HepG2 (cell line): ENCODE data around the gene HNRNPA0. TPM values are rescaled to one million over a fixed set of nuclear protein-coding genes. Genes with fewer than 3 reads are reported as not detected.

Source experiments
- ATAC-seq: fragments of 200-7000 bp; cut with Tn5 transposase; 3 replicates; pipeline ENCODE4 v1.9.1; 2020; ENCODE audit warnings: mild to moderate bottlenecking, moderate library complexity
- BruUV-seq: library from RNA; stranded (reverse); fragments of 400-500 nt; replicated peaks from 2 replicates; lab custom pipeline; 2021; lab: Mats Ljungman, UMichigan
- CTCF ChIA-PET: fragments of 300-600 bp; formaldehyde crosslinking; extraction: SDS; loops from one replicate; lab custom pipeline; 2021; ENCODE audit warnings: low total read pairs, inconsistent platforms, low intra/inter-chr PET ratio; lab: Yijun Ruan, JAX
- POLR2A ChIA-PET: fragments of 350-600 bp; sonication (Branson Sonifier 250); formaldehyde crosslinking; loops from one replicate; lab custom pipeline; 2020; ENCODE audit warnings: antibody characterized with exemption, inconsistent platforms; lab: Yijun Ruan, JAX
- DNase-seq: peaks from one replicate; pipeline ENCODE4 v3.0.0-alpha.2; 2015; ENCODE audit warnings: low spot score
- FAIRE-seq: peaks from 3 replicates; lab custom pipeline; 2011; peaks lifted over from hg19 to GRCh38; lab: Jason Lieb, UNC
- H2AFZ ChIP-seq: one replicate; pipeline ENCODE4 v1.6.1; 2011; ENCODE audit warnings: low read length, inconsistent platforms
- H3K27ac ChIP-seq: fragments of 300-600 bp; 3 replicates; pipeline ENCODE4 v1.8.0; 2011; ENCODE audit warnings: mixed run types, mild to moderate bottlenecking, mixed read lengths, low read length, inconsistent platforms; ENCODE audit not compliant: insufficient read depth; ENCODE audit errors: extremely low read length
- H3K27me3 ChIP-seq, 2 experiments: fragments of 200-600 bp in 1 of 2; 2 replicates in 1 of 2; 3 replicates in 1 of 2; pipeline versions ENCODE4 v1.6.0 to v1.8.0; 2011; ENCODE audit warnings: low read length in 2 of 2, mild to moderate bottlenecking in 2 of 2, moderate library complexity in 2 of 2, inconsistent platforms in 1 of 2; ENCODE audit not compliant: insufficient read depth in 2 of 2, control insufficient read depth in 1 of 2
- H3K36me3 ChIP-seq, 2 experiments: fragments of 200-600 bp in 1 of 2; replicated peaks in 1 of 2; 2 replicates in 1 of 2; 3 replicates in 1 of 2; pipeline versions ENCODE4 v1.5.1 to v1.8.0; 2011; ENCODE audit warnings: low read length in 2 of 2, inconsistent platforms in 1 of 2; ENCODE audit not compliant: insufficient read depth in 2 of 2, control insufficient read depth in 1 of 2
- H3K4me1 ChIP-seq: 2 replicates; pipeline ENCODE4 v1.5.1; 2012; ENCODE audit warnings: low read length, inconsistent platforms; ENCODE audit not compliant: insufficient read depth
- H3K4me2 ChIP-seq: 2 replicates; pipeline ENCODE4 v1.6.0; 2011; ENCODE audit warnings: low read depth, low read length, inconsistent platforms
- H3K4me3 ChIP-seq, 3 experiments: fragments of 200-600 bp in 1 of 3; sonication (generic), shearing (Covaris generic) in 1 of 3; replicated peaks in 1 of 3; 2 replicates each; pipeline ENCODE4 v1.5.1; 2011 to 2016; ENCODE audit warnings: low read length in 3 of 3, inconsistent platforms in 2 of 3, low read depth in 2 of 3, mild to moderate bottlenecking in 2 of 3, control low read depth in 1 of 3, mixed read lengths in 1 of 3; ENCODE audit not compliant: insufficient read depth in 1 of 3
- H3K79me2 ChIP-seq: one replicate; pipeline ENCODE4 v1.6.1; 2011; ENCODE audit warnings: low read length, inconsistent platforms; ENCODE audit not compliant: insufficient read depth
- H3K9ac ChIP-seq: 2 replicates; pipeline ENCODE4 v1.6.0; 2011; ENCODE audit warnings: mild to moderate bottlenecking, low read depth, low read length, inconsistent platforms; ENCODE audit not compliant: insufficient read depth
- H3K9me3 ChIP-seq: 2 replicates; pipeline ENCODE4 v1.5.1; 2012; ENCODE audit warnings: mild to moderate bottlenecking, low read length
- H4K20me1 ChIP-seq: 2 replicates; pipeline ENCODE4 v1.6.0; 2011; ENCODE audit warnings: inconsistent platforms, mild to moderate bottlenecking, low read length, moderate library complexity; ENCODE audit not compliant: insufficient read depth
- AGO2 ChIP-seq: fragments of 200-400 bp; formaldehyde crosslinking; optimal IDR thresholded peaks from 2 replicates; pipeline ENCODE3; 2017; ENCODE audit warnings: mild to moderate bottlenecking, low read depth, low read length, moderate library complexity
- ATF1 ChIP-seq: IDR thresholded peaks from 2 replicates; pipeline ENCODE4 v1.6.1; 2016; ENCODE audit warnings: mild to moderate bottlenecking, control low read depth
- FOXJ3 ChIP-seq: sonication (generic); formaldehyde crosslinking; IDR thresholded peaks from 2 replicates; pipeline ENCODE4 v1.4.0; 2020; ENCODE audit warnings: missing genetic modification reagents, mild to moderate bottlenecking, borderline replicate concordance
- PRPF4 ChIP-seq: fragments of 200-400 bp; formaldehyde crosslinking; IDR thresholded peaks from 2 replicates; pipeline ENCODE4 v1.6.1; 2016; ENCODE audit warnings: low read length, low read depth; ENCODE audit not compliant: poor library complexity, severe bottlenecking
- SRF ChIP-seq: IDR thresholded peaks from 2 replicates; pipeline ENCODE4 v1.6.1; 2011; ENCODE audit warnings: mild to moderate bottlenecking, low read depth, low read length, moderate library complexity
- TCF12 ChIP-seq, 2 experiments: fragments of 450-650 bp in 1 of 2; sonication (generic) in 1 of 2; formaldehyde crosslinking in 1 of 2; IDR thresholded peaks; 2 replicates each; pipeline versions ENCODE4 v1.6.1 to v1.8.0; 2017 to 2022; ENCODE audit warnings: antibody characterized with exemption in 1 of 2, mild to moderate bottlenecking in 1 of 2, missing genetic modification reagents in 1 of 2, moderate library complexity in 1 of 2
- ZBTB1 ChIP-seq: sonication (generic); formaldehyde crosslinking; IDR thresholded peaks from 2 replicates; pipeline ENCODE4 v1.4.0; 2020; ENCODE audit warnings: missing genetic modification reagents, borderline replicate concordance
- ZEB1 ChIP-seq: IDR thresholded peaks from 2 replicates; pipeline ENCODE4 v1.6.1; 2012; ENCODE audit warnings: mild to moderate bottlenecking, low read depth, inconsistent platforms; ENCODE audit not compliant: insufficient replicate concordance
- ZHX2 ChIP-seq, 2 experiments: sonication (generic) in 1 of 2; formaldehyde crosslinking in 1 of 2; IDR thresholded peaks; 2 replicates each; pipeline versions ENCODE4 v1.6.1 to v1.9.0; 2014 to 2022; ENCODE audit warnings: antibody characterized with exemption in 1 of 2, borderline replicate concordance in 1 of 2, inconsistent platforms in 1 of 2, low read depth in 1 of 2, missing genetic modification reagents in 1 of 2
- ZNF292 ChIP-seq: sonication (generic); formaldehyde crosslinking; IDR thresholded peaks from 2 replicates; pipeline ENCODE4 v1.8.1; 2022; ENCODE audit warnings: mild to moderate bottlenecking, low read depth, missing genetic modification reagents, borderline replicate concordance
- ZNF3 ChIP-seq: IDR thresholded peaks from 2 replicates; pipeline ENCODE4 v1.7.0; 2017; ENCODE audit warnings: inconsistent platforms
- ZNF33A ChIP-seq: sonication (generic); formaldehyde crosslinking; IDR thresholded peaks from 2 replicates; pipeline ENCODE4 v1.5.1; 2020; ENCODE audit warnings: missing genetic modification reagents, mild to moderate bottlenecking, moderate library complexity, borderline replicate concordance
- ZNF431 ChIP-seq: sonication (generic); formaldehyde crosslinking; IDR thresholded peaks from 2 replicates; pipeline ENCODE4 v1.9.0; 2022; ENCODE audit warnings: missing genetic modification reagents, low read depth, mild to moderate bottlenecking, borderline replicate concordance
- in situ Hi-C: cut with HindIII; loops from 2 replicates; pipeline ENCODE4 v1.10.0; 2017; ENCODE audit warnings: low pct_unique_long_range_greater_than_20kb; ENCODE audit not compliant: extremely low pct_ligation_motif_present
- intact Hi-C: fragments of 100-400 bp; cut with micrococcal nuclease; formaldehyde crosslinking; loops from one replicate; pipeline ENCODE4 v1.10.0; 2022; ENCODE audit not compliant: unreplicated experiment
- polyA plus RNA-seq, 8 experiments: library from polyadenylated mRNA; depleted of rRNA in 3 of 8; stranded (reverse) in 7 of 8; unstranded in 1 of 8; fragments of >200 nt; fragmentation: Illumina TruSeq in 4 of 8; extraction: Trizol in 4 of 8; gene quantifications; 2 replicates each; pipeline versions ENCODE4 v1.2.1 to v1.2.3, GENCODE V29; 2011 to 2016; ENCODE audit warnings: low read depth in 4 of 8, missing spikeins in 1 of 8, mixed read lengths in 1 of 8; ENCODE audit not compliant: insufficient read depth in 1 of 8
- total RNA-seq, 5 experiments: library from RNA; depleted of rRNA; stranded (reverse); fragments of >200 nt; fragmentation: Illumina TruSeq; extraction: Trizol; gene quantifications; 2 replicates each; pipeline ENCODE4 v1.2.3, GENCODE V29; 2016; ENCODE audit warnings: low read depth in 1 of 5

The HNRNPA0 gene
- total and polyA plus RNA-seq, 2 of the 13 experiments (the other 11 are each of a cell fraction or from before 2014, with no cell fraction given), result 9.0 to 12.9 TPM

- H3K27me3 ChIP-seq, result peaks cover under 1 to 1% of the 10 kb centered on the region in 2 experiments; a peak in 1 of 5 replicates
- H3K9ac ChIP-seq, result no peak overlapping the region
- no peak overlapping the region for H3K4me2 ChIP-seq
- no peaks in the 10 kb centered on the region for H3K4me1 ChIP-seq
- in situ Hi-C loops (no loop called here), intact Hi-C loops (no loop called here)
- no peaks in the 10 kb centered on the region for H3K36me3 ChIP-seq
- H3K9me3 ChIP-seq, result no peaks in the 10 kb centered on the region
- no peaks in the 10 kb centered on the region for H3K79me2 ChIP-seq
- DNase-seq (no peak), ATAC-seq (no peak), FAIRE-seq (no peak)
- no peak overlapping the region for H3K4me3 ChIP-seq
- no TSS peak for BruUV-seq
- ChIA-PET POLR2A (no interaction called here), CTCF (no interaction called here)
- H2AFZ ChIP-seq, result no peak overlapping the region
- no peak overlapping the region for H3K27ac ChIP-seq
- H4K20me1 ChIP-seq, result no peaks in the 10 kb centered on the region
- TF ChIP-seq AGO2 (no peak), ZNF33A (CRISPR knock-in tag) (no peak), SRF (no peak), ZHX2 (IDR thresholded peaks at IDR 0.05; ENCODE audit: low read depth) (no peak), ZHX2 (CRISPR knock-in tag; IDR thresholded peaks at IDR 0.05; ENCODE audit: borderline replicate concordance) (no peak), TCF12 (IDR thresholded peaks at IDR 0.05) (no peak), TCF12 (CRISPR knock-in tag; IDR thresholded peaks at IDR 0.05) (no peak), ZBTB1 (CRISPR knock-in tag) (no peak), ZEB1 (no peak), ZNF431 (CRISPR knock-in tag) (no peak), PRPF4 (no peak), ZNF292 (CRISPR knock-in tag) (no peak), FOXJ3 (CRISPR knock-in tag) (no peak), ATF1 (CRISPR knock-in tag) (no peak), ZNF3 (CRISPR knock-in tag) (no peak)
These were observed 49.1 kb downstream of the HNRNPA0 start for GRCh38 chr5:137705106-137705505.
